Fibroblast of mammary gland (primary cell): ENCODE measurements around the gene CA4.
"Not testable (repeated sequence)": the region's sequence is repeated elsewhere in the genome, so short reads cannot be mapped to it uniquely, and the experiment has no call there.

Experiments used
- DNase-seq: peaks from one replicate; pipeline ENCODE4 v3.0.0-alpha.2; 2010; ENCODE audit warnings: low read depth
- H3K4me3 ChIP-seq: 2 replicates; pipeline ENCODE4 v1.5.1; 2011; ENCODE audit warnings: low read depth, mild to moderate bottlenecking, low read length, moderate library complexity; ENCODE audit not compliant: control insufficient read depth
- TF ChIP-seq, protein P1 (sequence below): conservative IDR thresholded peaks from 2 replicates; pipeline ENCODE4 v1.5.1; 2011; ENCODE audit warnings: low read depth, low read length, inconsistent platforms; ENCODE audit not compliant: control insufficient read depth, insufficient read depth

Gene CA4

DNA sequence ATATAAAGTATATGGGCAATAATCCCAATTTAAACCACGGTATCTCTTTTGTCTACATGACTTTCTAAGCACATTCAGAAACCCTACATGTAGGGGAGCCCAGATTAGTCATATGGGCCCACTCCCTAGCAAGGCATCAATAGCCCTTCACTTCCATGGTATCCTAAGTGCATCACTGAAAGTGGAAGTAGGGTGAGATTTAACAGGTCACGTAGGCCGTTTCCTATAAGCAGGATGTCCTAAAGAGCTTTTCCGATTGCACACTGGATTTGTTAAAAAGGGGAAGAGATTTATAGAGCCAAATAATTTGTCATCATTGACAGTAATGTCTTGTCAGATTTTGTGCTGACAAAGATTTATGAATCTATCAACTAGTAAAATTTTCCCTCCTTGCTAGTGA lies 39.0 kb downstream of the CA4 start:
- TF ChIP-seq, protein P1, sequence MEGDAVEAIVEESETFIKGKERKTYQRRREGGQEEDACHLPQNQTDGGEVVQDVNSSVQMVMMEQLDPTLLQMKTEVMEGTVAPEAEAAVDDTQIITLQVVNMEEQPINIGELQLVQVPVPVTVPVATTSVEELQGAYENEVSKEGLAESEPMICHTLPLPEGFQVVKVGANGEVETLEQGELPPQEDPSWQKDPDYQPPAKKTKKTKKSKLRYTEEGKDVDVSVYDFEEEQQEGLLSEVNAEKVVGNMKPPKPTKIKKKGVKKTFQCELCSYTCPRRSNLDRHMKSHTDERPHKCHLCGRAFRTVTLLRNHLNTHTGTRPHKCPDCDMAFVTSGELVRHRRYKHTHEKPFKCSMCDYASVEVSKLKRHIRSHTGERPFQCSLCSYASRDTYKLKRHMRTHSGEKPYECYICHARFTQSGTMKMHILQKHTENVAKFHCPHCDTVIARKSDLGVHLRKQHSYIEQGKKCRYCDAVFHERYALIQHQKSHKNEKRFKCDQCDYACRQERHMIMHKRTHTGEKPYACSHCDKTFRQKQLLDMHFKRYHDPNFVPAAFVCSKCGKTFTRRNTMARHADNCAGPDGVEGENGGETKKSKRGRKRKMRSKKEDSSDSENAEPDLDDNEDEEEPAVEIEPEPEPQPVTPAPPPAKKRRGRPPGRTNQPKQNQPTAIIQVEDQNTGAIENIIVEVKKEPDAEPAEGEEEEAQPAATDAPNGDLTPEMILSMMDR: no peak
- DNase-seq: no peak
- H3K4me3 ChIP-seq: no peak overlapping the region

DNA sequence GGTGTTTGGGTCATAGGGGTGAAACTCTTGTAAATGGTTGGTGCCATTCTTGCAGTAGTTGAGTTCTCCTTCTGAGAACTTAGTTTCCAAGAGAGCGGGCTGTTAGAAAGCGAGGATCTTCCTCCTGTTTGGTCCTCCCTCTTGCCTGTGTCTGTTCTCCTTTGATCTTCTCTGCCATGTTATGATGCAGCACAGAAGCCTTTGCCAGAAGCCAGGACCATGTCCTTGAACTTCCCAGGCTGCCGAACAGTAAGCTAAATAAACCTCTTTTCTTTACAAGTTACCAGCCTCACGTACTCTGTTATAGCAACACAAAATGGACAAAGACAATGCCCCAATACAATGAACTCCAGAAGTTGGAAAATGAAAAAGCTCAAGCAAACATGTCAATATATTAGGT lies 40.3 kb downstream of the CA4 start:
- H3K4me3 ChIP-seq, DNase-seq: not testable (repeated sequence)

DNA sequence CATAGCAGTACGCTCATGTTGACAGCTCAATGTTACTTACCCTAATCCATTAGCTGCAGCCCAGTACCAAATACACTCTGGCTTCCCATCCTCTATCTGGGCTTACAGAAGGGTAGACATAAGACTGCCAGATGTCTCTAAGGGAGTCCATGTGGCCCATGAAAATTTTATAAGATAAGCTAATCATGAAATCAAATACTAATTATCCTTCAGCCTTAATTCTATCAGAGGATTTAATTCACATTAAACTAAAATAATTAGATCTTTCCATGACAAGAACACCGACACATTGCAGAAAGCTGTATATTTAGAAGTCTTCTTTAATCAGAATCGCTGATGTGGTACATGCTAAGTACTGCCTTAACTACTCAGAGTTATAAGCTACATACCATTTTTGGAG lies 43.3 kb downstream of the CA4 start:
- H3K4me3 ChIP-seq, DNase-seq: not testable (repeated sequence)

DNA sequence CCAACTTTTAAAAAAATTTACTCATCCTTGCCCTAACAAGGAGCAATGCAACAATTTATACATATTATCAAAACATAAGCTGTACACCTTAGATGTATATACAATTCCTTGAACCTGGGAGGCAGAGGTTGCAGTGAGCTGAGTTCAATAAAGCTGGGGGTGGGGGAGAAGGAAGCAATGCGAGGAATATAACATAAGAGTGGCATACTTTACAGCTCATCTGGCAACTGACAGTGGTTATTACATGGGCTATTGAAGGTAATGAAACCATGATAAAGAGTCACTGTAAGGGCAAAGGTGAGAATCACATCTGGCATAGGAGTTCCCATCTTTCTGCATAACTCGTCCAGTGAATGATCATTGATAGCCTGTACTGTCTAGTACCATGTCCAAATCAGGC lies 43.7 kb downstream of the CA4 start:
- no peak for DNase-seq
- TF ChIP-seq, protein P1: no peak
- H3K4me3 ChIP-seq: no peak overlapping the region

DNA sequence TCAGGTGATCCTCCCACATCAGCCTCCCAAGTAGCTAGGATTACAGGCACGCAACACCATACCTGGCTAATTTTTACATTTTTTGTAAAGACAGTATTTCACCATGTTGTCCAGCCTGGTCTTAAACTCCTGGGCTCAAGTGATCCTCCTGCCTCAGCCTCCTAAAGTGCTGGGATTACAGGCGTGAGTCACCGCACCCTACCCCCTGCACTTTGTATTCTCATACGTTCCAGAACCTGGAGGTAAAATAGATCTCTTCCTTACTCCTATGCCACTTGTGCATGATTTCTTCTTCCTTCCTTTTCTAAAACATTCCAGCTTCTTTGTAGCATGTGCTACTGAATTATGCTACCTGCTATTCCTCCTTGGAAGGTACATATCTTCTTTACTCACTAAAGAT lies 44.4 kb downstream of the CA4 start:
- not testable (repeated sequence) for H3K4me3 ChIP-seq, DNase-seq

DNA sequence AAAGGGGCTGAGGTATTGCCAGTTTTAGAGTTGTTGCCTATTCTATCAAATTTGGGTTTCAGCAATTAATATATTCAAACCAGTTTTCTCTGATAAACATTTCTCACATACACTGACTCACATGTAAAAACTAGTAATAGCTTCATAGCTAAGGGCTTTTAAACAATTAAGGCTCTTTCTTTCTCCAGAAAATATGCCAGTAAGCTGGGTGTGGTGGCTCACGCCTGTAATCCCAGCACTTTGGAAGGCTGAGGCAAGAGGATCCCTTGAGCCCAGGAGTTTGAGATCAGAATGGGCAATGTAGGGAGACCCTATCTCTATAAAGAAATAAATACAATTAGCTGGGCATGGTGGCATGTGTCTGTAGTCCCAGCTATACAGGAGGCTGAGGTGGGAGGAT lies 48.9 kb downstream of the CA4 start:
- H3K4me3 ChIP-seq, DNase-seq: not testable (repeated sequence)

DNA sequence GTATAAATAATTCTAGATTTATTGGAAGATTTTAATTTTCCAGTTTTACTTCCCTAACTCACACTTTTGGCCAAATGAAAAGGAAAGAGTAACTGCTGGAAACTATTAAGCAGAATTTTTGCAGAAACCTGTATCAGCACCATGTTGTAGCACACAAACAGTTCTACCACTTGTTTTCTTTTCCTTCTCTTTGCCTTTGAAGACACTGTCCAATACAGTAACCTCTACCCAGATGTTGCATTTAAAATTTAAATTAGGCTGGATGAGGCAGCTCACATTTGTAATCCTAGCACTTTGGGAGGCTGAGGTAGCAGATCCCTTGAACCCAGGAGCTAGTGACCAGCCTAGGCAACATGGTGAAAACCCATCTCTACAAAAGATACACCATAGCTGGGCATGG lies 56.0 kb downstream of the CA4 start:
- not testable (repeated sequence) for DNase-seq, H3K4me3 ChIP-seq

DNA sequence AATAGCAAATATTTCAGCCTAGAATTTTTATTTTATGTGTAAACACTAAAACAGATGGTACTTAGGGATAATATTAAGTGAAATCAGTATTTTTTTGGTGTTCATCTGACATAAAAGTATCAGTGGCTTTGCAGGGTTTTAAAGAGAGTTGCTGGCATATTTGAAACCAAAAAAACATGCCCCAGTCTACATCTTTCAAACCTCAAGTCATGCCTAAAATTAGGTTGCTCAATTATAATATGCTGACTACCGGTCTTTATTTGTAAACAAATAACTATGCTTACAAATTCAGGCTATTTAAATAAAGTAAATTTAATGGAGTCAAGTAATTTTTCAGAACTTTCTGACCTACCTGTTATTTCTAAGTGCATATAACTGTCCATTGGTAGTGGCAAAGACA lies 58.5 kb downstream of the CA4 start:
- DNase-seq, H3K4me3 ChIP-seq: not testable (repeated sequence)
